ENCODE measurements around the gene JPH4. TPM values are rescaled to one million over a fixed set of nuclear protein-coding genes. Genes with fewer than 3 reads are reported as not detected.

The JPH4 gene
- total RNA-seq, 2 donors from 2014 or later = 0.52 to 0.99 TPM

DNA sequence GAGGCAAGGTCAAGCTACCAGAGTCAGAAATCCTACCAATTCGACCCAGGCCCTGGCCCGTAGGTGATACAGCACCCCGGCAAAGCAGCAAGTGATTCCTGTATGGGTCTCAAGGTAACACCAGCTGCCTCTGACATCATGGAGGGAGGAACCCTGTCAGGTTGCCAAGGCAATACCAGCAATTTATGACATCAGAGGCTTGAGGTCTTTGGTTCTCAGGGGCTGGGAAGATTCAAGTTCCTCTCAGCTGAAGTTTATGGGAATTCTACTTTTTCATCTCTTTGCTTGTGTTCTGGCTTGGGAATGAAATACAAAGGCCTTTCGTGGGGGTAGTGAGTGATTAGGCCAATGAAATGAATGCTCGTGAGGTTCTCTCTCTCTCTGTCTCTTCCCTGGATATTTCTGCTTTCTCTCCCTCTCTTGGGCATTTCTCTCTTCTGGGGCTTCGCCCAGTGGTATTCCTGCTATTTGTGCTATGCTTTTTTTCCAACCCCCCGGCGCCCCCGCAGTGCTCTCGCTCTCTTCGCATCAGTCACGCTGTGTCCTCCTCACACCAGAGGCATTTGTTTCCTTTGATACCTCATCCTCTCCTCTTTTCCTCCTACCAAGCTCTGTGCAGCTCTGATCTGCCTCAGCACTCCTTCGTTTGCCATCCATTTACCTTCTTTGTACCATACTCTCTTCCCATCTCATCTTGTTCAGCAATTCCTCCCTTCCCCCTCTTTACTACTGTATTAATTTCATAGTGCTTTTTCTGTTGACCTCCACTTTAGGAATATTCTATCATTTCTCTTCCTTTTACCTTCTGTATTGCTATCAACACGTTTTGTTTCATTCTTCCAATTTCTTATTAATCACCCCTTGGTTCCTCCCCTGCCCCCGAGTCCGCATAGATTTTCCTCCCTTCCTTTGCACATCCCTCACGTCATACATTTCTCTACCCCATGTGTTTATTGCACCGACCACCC is 30.0 kb downstream of the JPH4 start:
- TF ChIP-seq, protein P1, sequence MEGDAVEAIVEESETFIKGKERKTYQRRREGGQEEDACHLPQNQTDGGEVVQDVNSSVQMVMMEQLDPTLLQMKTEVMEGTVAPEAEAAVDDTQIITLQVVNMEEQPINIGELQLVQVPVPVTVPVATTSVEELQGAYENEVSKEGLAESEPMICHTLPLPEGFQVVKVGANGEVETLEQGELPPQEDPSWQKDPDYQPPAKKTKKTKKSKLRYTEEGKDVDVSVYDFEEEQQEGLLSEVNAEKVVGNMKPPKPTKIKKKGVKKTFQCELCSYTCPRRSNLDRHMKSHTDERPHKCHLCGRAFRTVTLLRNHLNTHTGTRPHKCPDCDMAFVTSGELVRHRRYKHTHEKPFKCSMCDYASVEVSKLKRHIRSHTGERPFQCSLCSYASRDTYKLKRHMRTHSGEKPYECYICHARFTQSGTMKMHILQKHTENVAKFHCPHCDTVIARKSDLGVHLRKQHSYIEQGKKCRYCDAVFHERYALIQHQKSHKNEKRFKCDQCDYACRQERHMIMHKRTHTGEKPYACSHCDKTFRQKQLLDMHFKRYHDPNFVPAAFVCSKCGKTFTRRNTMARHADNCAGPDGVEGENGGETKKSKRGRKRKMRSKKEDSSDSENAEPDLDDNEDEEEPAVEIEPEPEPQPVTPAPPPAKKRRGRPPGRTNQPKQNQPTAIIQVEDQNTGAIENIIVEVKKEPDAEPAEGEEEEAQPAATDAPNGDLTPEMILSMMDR (IDR thresholded peaks at IDR 0.05) = no peak
- no peak for TF ChIP-seq POLR2A (IDR thresholded peaks at IDR 0.05)
- WGBS, 2 donors = 64 to 65% methylated on average over 18 of the region's 18 CpGs
- intact Hi-C loops (cut with DNase I) = no loop called here
- H3K27ac ChIP-seq = no peak overlapping the region
- ATAC-seq (no peak), DNase-seq (no peak)
- peaks cover 16% of the 10 kb centered on the region for H3K4me1 ChIP-seq
- no peaks in the 10 kb centered on the region for H3K9me3 ChIP-seq
- no peaks in the 10 kb centered on the region for H3K27me3 ChIP-seq
- H3K4me3 ChIP-seq = no peak overlapping the region
- no peaks in the 10 kb centered on the region for H3K36me3 ChIP-seq (replicated peaks in 1 of 2; ENCODE audit: insufficient read depth in 1 of 2, low read depth in 2 of 2)

DNA sequence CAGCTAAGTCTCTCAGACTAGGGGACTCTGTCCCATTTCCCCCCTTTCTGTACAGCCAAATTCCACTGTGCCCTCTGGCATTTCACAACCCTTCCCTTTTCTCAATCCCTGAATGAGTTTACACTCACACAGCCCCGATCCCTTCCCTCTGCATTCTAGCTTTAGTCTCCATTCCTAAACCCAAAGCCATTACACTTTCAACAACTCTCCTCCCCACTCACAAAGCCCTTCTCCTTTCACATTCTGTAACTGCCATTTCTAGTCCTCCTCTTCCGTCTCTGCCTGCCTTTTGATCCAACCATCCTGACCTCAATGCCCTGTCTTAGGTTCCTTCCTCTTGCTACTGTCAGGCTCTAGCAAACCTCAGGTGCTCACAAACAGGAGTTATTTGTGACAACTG is 30.7 kb downstream of the JPH4 start:
- TF ChIP-seq, protein P1 (IDR thresholded peaks at IDR 0.05) = no peak
- TF ChIP-seq POLR2A (IDR thresholded peaks at IDR 0.05) = no peak
- no peak for ATAC-seq
- H3K9me3 ChIP-seq = no peaks in the 10 kb centered on the region
- H3K36me3 ChIP-seq (replicated peaks in 1 of 2; ENCODE audit: insufficient read depth in 1 of 2, low read depth in 2 of 2) = no peaks in the 10 kb centered on the region
- 72 to 93% methylated on average over 2 of the region's 2 CpGs for WGBS, 2 donors
- no peak overlapping the region for H3K4me3 ChIP-seq
- intact Hi-C loops (cut with DNase I) = no loop called here
- no peak overlapping the region for H3K27ac ChIP-seq
- no peaks in the 10 kb centered on the region for H3K27me3 ChIP-seq
- H3K4me1 ChIP-seq = peaks cover 16% of the 10 kb centered on the region
- no peak for DNase-seq

DNA sequence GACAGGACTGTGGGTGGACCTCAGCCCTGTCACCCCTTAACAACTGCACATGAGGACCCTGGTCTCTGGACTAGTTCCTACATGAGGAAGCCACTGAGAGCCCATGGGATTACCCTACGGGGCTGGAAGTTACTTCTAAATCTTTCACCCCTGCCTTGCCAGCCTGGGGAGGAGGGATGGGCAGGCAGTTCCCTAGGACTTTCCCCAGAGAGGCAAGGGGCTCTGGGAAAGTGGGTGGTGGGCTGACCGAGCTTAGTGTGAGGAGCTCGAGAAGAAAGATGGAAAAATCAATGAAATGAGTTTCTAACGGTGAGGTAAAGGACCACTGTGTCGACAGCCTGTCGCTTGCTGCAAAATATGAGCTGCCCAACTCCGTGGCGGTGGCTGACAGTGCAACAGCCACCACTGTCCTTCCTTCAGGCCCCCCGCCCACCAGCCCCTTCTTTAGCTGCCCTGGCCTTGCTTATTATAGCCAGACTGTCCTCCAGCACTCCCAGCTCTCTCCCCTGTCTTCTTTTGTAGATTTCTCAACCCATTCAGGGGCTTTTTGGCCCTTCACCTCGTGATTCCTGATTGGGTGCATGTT is 32.0 kb downstream of the JPH4 start:
- intact Hi-C loops (cut with DNase I) = no loop called here
- Histone ChIP-seq H3K4me3 (no peak overlapping the region), H3K27me3 (no peaks in the 10 kb centered on the region), H3K27ac (no peak overlapping the region), H3K36me3 (replicated peaks in 1 of 2; ENCODE audit: insufficient read depth in 1 of 2, low read depth in 2 of 2) (no peaks in the 10 kb centered on the region), H3K9me3 (no peaks in the 10 kb centered on the region), H3K4me1 (peaks cover 9% of the 10 kb centered on the region)
- DNase-seq (no peak), ATAC-seq (no peak)
- 60 to 63% methylated on average over 10 of the region's 10 CpGs for WGBS, 2 donors
- TF ChIP-seq POLR2A (IDR thresholded peaks at IDR 0.05) = no peak
- TF ChIP-seq, protein P1 (IDR thresholded peaks at IDR 0.05) = no peak

DNA sequence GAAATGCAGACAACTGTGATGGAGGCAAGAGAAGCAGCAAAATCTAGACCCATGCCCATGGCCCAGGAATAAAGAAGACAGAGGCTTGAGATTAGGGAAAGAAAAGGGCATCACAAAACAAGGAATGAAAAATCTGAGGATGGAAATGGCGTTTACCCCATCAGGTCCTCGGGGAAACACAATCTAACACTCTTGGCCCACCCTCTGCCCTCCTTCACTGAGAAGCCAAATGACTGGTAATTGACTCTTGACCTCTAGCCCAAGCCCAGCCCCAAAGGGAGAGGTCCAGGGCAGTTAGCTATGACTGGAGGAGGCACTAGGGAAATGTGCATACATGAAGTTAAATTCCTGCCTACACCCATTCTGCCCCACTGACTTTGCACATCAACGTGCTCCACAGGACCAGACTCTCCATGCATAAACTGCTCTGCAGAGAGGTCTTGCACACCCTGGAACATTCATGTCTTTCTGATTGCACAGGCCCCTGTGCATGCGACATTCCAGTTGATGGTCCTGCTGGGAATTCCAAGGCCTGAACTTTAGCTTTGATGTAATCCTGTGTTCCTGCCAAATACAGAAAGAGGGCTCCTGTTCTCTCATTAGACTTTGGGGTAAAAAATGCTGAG is 32.7 kb downstream of the JPH4 start:
- Histone ChIP-seq H3K36me3 (replicated peaks in 1 of 2; ENCODE audit: insufficient read depth in 1 of 2, low read depth in 2 of 2) (no peaks in the 10 kb centered on the region), H3K27ac (no peak overlapping the region), H3K27me3 (no peaks in the 10 kb centered on the region), H3K4me1 (peaks cover 6% of the 10 kb centered on the region), H3K9me3 (no peaks in the 10 kb centered on the region), H3K4me3 (no peak overlapping the region)
- WGBS, 2 donors = 65 to 82% methylated on average over 4 of the region's 4 CpGs
- no peak for ATAC-seq
- no peak for DNase-seq
- intact Hi-C loops (cut with DNase I) = no loop called here
- no peak for TF ChIP-seq POLR2A (IDR thresholded peaks at IDR 0.05)
- TF ChIP-seq, protein P1 (IDR thresholded peaks at IDR 0.05) = no peak

All from body of pancreas (tissue), 4 donors.